GM11168 (cell line): ENCODE measurements around the gene VPS45.
"Not testable (repeated sequence)": the region's sequence is repeated elsewhere in the genome, so short reads cannot be mapped to it uniquely, and the experiment has no call there.

ENCODE experiments used
- in situ Hi-C: fragments of 300-500 bp; cut with MboI; formaldehyde crosslinking; loops from one replicate; pipeline ENCODE4 v1.12.0; 2022; ENCODE audit warnings: low sequenced_read_pairs; ENCODE audit not compliant: unreplicated experiment

VPS45 gene, protein sequence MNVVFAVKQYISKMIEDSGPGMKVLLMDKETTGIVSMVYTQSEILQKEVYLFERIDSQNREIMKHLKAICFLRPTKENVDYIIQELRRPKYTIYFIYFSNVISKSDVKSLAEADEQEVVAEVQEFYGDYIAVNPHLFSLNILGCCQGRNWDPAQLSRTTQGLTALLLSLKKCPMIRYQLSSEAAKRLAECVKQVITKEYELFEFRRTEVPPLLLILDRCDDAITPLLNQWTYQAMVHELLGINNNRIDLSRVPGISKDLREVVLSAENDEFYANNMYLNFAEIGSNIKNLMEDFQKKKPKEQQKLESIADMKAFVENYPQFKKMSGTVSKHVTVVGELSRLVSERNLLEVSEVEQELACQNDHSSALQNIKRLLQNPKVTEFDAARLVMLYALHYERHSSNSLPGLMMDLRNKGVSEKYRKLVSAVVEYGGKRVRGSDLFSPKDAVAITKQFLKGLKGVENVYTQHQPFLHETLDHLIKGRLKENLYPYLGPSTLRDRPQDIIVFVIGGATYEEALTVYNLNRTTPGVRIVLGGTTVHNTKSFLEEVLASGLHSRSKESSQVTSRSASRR

DNA sequence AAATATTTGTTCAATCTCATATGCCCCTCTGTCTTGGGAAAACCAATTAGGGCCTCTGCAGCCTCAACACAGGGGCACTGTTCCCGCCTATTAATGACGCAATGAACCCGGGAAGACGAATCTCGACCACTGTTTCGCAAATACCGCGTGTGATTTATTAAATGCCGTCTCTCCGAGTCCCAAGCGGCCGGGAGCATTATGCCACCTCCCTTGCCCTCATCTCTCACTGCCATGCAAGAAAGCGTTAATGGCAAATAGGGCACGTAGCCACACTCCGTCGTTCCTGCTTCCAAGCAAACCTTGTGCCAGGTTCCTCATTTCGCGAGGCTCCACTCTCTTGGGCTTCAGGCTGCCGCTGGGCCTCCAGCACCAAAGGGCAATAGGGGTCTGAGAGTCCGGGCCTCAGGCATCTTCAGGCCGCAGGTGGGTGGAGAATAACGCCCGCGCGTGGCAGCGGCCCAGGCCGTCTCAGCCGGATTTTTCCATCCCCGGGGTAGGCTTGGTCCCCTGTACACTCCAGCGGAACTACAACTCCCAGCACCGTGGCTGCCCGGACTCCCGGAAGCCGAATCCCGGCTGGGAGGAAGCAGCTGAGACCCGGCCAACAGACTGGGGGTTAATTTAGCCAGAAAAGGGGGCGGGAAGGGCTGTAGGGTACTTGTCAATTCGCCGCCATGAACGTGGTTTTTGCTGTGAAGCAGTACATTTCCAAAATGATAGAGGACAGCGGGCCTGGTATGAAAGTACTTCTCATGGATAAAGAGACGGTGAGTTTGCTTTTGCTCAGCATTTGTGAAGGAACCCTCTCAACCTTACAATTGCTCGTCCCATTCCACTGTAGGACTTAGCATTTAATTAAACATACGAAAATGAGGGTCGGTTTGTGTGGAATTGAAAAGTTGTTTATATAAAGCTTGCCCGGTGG lies at the start of gene VPS45:
Gene VPS45, plus strand, starts transcription at position 593 of the 925 bp plus-strand sequence. Its CDS starts 82 bp downstream, at position 675.
- in situ Hi-C loops: no loop called here

DNA sequence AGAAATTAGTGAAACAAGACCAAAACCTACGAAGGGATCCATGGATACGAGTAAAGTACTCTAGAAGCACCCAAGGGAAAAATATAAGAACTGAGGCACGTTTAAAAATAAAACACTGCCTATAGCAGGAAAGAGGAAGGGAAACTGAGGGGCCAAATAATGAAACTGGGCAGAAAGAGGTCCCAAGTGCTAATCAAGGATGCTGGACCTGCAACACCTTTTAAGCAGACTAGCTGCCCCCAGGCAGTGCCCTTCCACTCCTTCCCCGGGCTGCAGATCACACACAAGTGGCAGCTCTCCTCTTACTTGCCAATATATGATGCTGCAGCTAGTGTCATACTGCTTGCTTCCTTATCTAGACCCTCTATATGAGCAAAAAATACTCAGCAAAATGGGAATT lies 49.4 kb upstream of the VPS45 start:
- in situ Hi-C loops: no loop called here

DNA sequence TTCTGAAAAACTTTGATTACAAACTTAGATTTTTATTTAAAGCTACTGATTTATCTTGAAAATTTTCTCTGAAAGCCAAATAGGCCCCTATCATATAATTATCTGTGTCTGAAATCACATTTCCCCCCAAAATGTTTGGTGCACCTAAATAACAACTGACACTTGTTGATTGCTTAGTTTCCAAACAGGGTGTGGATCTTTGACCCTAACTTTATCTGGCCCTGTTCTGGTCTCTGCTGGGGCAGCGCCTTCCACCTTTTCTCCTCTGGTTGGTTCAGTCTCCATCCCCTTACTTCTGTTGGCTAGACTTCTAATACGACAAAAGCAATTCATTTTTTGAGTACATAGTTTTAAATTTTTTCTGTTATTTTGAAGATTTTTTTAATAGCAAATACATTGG lies 46.9 kb upstream of the VPS45 start:
- in situ Hi-C loops: no loop called here

DNA sequence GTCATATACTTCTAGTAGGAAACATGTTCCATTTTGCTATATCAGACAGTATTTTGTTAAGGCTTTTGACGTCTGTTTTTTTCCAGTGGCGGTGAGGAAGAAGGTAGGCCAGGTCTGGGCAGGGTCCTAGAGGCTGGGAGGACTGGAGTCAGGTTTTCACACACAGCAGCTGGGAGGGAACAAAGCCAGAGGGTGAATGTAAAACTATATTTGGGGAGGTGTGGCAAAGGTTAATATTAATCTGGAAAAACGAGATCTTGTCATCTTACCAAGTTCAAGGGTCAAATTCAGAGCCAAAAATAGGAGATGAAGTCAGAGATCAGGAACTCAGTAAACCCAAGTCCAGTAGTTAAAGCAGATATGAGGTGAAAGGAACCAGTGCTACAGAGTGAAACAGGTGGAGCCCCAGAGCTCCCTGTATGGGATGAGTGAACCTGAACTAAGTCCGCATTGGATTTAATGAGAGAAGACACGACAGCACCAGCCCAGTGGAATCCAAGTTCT lies 46.3 kb upstream of the VPS45 start:
- in situ Hi-C loops: no loop called here

DNA sequence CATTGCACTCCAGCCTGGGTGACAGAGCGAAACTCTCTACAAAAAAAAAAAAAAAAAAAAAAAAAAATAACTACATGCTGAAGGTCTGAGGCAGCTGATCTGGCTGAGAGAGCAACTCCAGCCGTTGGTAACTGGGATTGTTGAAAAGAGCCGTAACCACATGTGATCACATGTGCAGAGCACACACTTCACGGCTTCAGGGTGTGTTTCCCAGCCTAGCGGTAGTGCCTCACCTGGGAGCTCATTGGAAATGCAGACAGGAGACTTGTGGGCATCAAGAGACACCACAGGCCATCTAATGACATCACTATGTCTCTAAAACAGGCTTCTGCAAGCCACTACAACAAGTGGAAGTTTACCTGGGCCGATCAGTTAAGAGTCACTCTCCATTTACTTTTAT lies 45.2 kb upstream of the VPS45 start:
- in situ Hi-C loops: no loop called here

DNA sequence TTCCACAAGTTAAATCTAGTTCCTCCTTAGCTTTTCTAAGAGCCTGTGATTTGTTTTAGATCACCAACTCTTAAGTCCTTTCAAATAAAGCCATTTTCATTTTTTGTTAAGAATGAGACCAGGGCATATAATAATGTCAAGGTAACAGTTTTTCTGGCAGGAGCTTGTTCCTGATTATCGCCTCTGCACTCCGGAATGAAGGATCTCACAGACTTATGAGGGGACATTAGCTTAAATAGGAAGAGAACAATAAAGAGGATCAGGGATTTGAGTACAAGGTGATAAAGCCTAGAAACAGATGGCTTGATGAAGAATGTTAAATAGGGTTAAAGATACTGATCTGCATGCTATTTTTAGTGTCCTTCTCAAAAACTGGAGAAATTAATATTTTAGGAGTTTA lies 43.4 kb upstream of the VPS45 start:
- in situ Hi-C loops: no loop called here

DNA sequence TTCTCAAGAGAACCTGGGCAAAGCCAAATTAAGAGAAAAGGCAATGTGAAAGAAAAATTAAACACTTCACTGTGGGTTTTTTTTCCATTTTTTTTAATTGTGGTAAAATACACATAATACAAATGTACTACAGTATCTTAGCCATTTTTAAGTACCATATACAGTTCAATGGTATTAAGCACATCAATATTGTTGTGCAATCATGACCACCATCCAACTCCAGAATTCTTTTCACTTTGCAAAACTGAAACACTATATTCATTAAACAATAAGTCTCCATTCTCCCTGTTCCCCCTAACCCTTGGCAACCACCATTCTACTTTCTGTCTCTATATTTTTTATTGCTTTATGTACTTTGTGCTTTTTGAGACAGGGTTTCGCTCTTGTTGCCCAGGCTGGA lies 39.3 kb upstream of the VPS45 start:
- in situ Hi-C loops: no loop called here

DNA sequence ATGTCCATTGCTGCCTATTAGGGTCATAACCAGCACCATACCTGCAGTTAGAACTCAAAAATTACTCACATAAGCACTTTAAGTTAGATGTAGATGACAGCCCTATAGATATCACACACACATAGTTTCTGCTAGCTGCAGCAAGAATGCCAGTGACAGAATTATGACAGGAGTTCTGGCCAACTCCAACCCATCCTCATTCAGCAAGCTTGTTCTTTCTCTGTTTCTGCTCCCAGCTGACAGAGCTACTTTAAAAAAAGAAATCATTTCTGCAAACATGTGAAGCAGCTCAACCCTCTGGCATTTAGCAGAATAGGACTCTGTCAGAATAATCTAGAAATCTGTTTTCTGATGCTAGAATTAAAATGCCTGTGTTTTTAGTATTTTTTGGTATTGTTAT lies 33.2 kb upstream of the VPS45 start:
- in situ Hi-C loops: no loop called here

DNA sequence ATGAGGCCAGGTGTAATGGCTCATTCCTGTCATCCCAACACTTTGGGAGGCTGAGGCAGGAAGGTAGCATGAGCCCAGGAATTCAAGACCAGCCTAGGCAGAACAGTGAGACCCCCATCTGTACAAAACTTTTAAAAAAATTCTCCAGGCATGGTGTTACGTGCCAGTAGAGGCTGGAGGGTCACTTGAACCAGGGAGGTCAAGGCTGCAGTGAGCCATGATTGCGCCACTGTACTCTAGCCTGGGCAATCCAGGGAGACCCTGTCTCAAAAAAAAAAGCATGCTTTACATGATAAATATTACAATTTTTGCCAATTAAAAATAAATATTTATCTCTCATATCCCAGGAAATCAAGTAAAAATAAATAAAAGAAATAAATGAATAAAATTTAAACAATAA lies 17.6 kb upstream of the VPS45 start:
- in situ Hi-C loops: loop anchor here (5.0 kb wide), 1 partner anchor 83 kb away; no protein-coding TSS in a partner anchor

DNA sequence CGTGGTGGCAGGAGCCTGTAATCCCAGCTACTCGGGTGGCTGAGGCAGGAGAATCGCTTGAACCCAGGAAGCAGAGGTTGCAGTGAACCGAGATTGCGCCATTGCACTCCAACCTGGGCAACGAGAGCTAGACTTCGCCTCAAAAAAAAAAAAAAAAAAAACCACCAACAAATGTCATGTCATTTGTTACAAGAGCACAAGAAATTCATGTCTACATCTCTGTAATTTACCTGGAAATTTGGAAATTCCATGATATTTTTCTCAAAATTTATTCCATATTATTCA lies 16.5 kb upstream of the VPS45 start:
- in situ Hi-C loops: no loop called here

DNA sequence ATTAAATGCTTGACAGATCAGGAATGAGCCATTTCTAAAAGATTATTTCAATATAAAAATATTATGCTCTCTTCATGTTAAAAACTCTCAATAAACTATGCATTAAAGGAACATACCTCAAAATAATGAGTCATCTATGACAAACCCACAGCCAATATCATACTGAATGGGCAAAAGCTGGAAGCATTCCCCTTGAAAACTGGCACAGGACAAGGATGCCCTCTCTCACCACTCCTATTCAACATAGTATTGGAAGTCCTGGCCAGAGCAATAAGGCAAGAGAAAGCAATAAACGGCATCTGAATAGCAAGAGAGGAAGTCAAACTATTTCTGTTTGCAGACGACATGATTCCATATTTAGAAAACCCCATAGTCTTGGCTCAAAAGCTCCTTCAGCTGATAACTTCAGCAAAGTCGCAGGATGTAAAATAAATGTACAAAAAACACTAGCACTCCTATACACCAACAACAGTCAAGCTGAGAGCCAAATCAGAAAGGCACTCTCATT lies 15.6 kb upstream of the VPS45 start:
- in situ Hi-C loops: not testable (repeated sequence)

DNA sequence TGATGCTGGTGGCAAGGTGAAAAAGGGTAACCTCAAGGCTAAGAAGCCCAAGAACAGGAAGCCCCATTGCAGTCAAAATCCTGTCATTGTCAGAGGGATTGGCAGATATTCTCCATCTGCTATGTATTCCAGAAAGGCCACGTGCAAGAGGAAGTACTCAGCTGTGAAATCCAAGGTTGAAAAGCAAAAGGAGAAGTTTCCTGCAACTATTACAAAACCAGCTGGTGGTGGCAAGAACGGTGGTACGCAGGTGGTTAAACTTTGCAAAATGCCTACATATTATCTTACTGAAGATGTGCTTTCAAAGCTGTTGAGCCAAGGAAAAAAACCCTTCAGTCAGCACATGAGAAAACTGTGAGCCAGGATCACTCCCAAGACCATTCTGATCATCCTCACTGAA lies 13.7 kb upstream of the VPS45 start:
- in situ Hi-C loops: no loop called here

DNA sequence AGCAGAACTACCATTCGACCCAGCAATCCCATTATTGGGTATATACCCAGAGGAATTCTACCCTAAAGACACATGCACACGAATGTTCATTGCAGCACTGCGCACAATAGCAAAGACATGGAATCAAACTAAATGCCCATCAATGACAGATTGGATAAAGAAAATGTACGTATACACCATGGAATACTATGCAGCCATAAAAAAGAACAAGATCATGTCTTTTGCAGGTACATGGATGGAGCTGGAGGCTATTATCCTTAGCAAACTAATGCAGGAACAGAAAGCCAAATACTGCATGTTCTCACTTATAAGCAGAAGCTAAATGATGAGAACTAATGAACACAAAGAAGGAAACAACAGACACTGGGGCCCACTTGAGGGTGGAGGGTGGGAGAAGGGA lies 12.1 kb upstream of the VPS45 start:
- in situ Hi-C loops: not testable (repeated sequence)

DNA sequence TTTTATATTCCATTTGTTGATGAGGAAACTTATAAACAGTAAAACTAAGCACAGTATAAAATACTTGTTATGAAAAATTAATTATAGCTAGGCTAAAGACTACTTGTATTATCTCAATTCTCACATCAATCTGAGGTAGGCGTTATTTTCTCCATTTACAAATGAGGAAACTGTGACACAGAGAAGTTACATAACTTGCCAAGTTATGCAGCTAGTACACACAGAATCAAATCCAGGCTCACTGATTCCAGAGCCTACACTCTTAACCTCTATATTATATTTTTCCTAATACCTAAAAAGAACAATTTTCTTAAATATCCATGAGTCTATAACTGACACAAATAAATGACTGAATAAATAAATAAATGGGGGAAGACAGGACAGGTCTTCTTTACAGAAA lies 11.2 kb upstream of the VPS45 start:
- in situ Hi-C loops: no loop called here

DNA sequence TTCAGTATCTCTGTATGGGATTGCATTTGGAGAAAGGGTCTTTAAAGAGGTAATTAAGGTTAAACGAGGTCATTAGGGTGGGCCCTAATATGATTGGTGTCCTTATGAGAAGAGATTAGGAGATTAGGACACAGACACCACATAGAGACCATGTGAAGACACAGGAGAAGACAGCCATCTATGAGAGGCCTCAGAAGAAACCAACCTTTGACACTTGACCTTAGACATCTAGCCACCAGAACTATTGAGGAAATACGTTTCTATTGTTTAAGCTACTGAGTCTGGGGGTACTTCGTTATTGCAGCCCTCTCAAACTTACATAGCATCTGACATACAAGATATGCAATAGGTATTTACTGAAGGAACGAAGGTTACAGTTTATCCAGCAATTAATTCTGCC lies 7.3 kb upstream of the VPS45 start:
- in situ Hi-C loops: no loop called here

DNA sequence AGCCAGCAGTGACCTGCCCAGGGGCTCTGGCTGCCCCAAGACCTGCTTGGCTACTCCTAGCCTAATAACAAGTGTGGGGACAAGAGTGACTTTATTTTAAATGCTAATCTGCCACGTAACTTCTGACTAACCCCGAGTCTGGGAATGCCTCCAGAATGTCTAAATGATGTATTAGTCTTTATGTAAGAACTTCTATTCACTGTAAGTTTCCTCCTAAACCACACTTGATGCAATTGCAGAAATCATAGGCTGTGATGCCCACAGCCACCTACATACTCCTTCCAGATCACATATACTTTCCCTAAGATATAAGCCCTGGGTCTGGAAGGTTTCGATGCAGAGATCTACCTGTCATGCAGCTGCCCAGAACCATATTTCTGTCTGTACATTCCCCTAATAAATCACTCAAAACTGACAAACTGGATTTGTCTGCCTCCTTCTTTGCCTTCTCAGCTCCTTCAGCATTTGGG lies 5.9 kb upstream of the VPS45 start:
- in situ Hi-C loops: no loop called here

DNA sequence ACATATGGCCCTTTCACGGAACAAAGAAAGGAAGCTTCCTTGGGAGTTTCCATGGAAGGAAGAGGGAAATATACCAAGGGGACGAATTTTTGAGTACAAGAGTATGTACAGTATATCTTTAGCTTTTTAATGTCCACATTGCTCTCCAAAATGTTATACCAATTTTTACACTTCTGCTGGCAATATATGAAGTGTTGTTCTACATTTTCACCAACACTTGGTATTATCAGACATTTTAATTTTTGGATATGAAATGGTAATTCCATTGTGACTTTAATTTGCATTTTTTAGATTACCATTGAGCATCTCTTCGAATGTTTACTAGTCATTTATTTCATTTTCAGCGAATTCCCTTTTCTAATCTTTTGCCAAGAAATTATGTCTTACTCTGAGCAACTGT lies 5.5 kb upstream of the VPS45 start:
- in situ Hi-C loops: no loop called here

DNA sequence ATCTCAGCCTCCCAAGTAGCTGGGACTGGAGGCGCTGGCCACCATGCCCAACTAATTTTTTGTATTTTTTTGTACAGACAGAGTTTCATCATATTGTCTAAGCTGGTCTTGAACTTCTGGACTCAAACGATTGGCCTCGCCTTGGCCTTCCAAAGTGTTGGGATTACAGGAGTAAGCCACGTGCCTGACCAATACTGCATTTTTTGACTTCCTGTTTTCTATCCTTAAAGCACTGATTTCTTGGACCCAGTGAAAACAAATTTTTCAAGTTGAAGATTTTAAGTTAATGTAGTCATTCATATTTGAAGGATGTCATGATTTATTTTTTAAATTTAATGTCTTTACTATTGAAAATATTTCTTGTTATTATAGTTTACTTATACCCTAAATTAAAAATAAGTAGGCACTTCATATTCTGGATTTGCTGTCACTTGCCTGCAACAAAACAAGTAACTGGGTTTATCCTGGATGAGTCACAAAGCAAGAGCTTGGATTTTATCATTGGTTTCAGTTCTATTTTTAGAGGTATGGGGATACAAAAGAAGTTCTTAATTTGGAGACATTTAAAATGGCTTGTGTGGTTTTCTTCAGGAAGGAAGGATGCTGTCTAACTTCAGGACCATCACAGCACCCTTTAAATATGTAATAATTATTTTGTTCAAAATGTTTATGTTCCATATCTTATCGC lies 2.2 kb upstream of the VPS45 start:
- in situ Hi-C loops: no loop called here

DNA sequence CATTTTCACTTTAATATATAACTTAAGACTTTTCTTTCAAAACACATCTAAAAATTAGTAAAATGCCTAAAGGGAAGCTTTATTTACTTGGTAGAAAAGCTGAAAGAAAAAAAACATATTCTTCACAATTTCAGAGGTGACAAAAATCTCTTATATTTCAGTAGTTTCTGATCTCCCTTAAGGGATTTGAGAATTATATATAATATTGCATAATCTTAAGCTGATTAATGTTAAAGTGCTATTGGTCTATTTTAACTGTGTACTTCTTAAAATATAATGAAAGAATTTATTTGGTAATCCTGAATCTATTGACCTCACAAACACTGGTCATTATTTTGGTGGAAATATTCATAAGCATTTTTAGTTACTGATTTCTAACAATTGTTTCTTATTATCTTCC lies 1.2 kb upstream of the VPS45 start:
- in situ Hi-C loops: no loop called here

DNA sequence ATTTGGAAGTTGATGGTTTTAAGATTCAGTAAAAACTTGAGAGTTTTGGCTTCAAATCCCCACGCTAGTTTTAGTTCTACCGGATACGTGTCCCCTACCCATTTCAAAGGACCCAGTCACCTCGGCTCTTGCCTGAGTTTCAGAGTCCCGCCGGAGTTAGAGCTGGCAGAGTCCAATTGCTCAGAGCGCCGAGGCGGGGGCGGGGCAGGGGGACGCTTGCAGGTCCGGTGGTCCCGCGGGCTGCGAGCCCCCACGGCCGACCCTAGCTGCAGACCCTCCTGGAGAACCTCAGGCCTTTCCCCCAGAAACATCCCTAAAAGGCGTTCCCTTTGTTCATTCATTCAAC lies 765 bp upstream of the VPS45 start:
- in situ Hi-C loops: no loop called here
